ENCODE results near the gene RAPGEF4.
A peak's percentile ranks its signal among the peaks of the same experiment; 100 is the strongest.

Gene RAPGEF4

DNA sequence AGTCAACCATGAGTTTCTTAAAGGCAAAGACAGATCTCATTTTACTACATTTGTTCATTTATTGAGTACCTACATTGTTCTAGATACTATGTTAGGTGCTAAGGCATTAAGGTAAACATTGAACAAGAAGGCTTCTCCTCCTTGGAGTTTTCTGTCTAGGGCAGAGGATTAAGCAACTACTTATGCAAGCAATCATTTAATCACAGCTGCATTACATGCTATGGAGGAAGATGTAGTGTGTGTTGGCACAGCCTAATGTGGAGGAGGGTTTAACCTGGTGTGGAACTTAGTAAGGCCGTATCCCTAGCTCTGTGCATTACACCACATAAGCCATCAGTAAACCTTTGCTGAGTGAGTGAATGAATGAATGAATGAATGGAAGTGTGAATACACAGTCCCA lies 233.5 kb downstream of the RAPGEF4 start:
- no peak for DNase-seq (ENCODE audit: extremely low read depth, low read depth)
- TF ChIP-seq, protein P1, sequence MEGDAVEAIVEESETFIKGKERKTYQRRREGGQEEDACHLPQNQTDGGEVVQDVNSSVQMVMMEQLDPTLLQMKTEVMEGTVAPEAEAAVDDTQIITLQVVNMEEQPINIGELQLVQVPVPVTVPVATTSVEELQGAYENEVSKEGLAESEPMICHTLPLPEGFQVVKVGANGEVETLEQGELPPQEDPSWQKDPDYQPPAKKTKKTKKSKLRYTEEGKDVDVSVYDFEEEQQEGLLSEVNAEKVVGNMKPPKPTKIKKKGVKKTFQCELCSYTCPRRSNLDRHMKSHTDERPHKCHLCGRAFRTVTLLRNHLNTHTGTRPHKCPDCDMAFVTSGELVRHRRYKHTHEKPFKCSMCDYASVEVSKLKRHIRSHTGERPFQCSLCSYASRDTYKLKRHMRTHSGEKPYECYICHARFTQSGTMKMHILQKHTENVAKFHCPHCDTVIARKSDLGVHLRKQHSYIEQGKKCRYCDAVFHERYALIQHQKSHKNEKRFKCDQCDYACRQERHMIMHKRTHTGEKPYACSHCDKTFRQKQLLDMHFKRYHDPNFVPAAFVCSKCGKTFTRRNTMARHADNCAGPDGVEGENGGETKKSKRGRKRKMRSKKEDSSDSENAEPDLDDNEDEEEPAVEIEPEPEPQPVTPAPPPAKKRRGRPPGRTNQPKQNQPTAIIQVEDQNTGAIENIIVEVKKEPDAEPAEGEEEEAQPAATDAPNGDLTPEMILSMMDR (IDR thresholded peaks at IDR 0.05; ENCODE audit: low read depth, low read length, missing control alignments), result no peak

DNA sequence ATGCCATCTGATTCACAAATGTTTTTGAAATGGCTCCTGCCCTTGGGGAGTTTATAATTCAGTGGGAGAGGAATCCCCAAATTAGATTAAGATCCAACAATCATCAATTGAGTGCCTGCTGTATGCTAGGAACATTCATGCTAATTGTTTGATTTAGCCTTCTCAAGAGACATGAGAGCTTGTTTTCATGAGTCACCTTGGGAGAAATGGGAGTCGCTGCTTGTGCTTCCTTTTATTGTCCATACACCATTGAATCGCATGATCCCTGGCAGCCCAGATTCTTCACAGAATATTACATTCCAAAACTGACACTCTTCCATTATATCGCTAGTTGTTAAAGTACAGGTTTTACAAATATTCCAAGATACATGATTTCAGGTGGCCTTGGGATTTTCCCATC lies 234.0 kb downstream of the RAPGEF4 start:
- TF ChIP-seq, protein P1 (IDR thresholded peaks at IDR 0.05; ENCODE audit: low read depth, low read length, missing control alignments), result no peak
- no peak for DNase-seq (ENCODE audit: extremely low read depth, low read depth)
- no peak overlapping the region for H3K4me3 ChIP-seq (replicated peaks; ENCODE audit: low read depth, low read length)

More for the DNA sequence above, 233.5 kb downstream of the RAPGEF4 start:
- no peak overlapping the region for H3K4me3 ChIP-seq (replicated peaks; ENCODE audit: low read depth, low read length)

DNA sequence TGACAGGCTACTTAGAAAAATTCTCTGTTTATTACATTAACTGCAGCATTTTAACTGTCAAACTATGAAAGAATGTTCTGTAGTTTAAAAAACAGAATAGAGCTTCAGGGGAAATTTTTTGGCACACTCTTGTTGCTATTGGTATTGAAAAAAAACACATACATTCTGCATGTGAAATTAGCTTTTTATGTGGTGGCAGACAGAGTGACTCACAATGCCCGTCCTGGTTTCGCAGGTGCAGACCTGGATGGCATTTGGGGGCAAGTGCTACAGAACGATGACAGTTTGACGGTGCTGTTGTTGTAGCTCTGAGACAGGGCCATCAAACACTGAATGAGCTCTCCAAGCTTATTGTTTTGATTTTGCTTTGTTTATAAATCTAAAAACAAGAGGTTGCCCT lies 235.0 kb downstream of the RAPGEF4 start:
- DNase-seq (ENCODE audit: extremely low read depth, low read depth), result no peak
- no peak overlapping the region for H3K4me3 ChIP-seq (replicated peaks; ENCODE audit: low read depth, low read length)
- TF ChIP-seq, protein P1 (IDR thresholded peaks at IDR 0.05; ENCODE audit: low read depth, low read length, missing control alignments), result no peak

DNA sequence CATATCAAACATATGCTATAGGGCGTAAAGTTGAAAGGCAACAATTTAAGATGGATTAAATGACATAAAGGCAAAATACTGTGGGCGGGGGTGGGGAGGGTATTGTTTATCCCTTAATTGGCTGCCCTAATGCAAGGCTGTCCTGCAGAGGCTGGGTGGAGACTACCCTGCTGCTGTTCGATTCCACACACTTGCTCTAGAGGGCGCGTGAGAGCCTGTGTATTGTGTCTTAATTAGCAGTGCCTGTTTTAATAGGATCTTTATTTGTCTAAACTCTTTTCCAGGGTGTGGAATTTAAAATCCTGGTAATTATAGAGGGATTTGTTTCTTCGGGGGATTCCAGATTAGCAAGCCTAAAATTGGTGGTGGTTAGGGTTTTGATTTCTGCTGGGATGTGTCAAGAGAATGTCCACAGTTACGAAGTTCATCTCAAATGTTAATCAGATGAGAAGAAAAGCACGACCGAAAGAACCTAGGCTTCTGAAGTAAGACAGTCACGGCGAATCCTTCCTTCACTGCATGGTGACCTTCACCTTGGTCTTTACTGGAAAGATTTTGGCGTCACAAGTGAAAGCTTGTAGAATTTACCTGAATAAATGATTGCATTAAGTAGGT lies 236.5 kb downstream of the RAPGEF4 start:
- TF ChIP-seq, protein P1 (IDR thresholded peaks at IDR 0.05; ENCODE audit: low read depth, low read length, missing control alignments), result peak; percentile 80
- DNase-seq (ENCODE audit: extremely low read depth, low read depth), result no peak

DNA sequence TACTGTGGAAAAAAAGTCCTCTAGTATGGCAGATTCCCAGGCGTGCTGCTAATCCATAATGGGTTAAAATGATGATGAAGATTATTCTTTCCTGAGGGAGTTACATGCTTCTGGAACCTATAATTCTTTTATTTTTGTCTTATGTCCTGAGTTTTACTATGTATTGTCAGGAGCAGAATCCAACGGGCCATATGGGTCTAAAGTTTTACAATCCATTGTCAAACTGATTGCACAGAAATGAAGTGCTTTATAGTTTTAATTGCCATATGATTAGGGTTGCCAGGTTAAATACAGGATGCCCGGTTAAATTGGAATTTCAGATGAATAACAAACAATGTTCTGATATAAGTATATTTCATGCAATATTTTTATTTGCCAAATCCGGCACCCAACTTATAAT lies 239.1 kb downstream of the RAPGEF4 start:
- no peak overlapping the region for H3K4me3 ChIP-seq (replicated peaks; ENCODE audit: low read depth, low read length)
- DNase-seq (ENCODE audit: extremely low read depth, low read depth), result no peak
- TF ChIP-seq, protein P1 (IDR thresholded peaks at IDR 0.05; ENCODE audit: low read depth, low read length, missing control alignments), result no peak

More for the DNA sequence above, 236.5 kb downstream of the RAPGEF4 start:
- H3K4me3 ChIP-seq (replicated peaks; ENCODE audit: low read depth, low read length), result no peak overlapping the region

DNA sequence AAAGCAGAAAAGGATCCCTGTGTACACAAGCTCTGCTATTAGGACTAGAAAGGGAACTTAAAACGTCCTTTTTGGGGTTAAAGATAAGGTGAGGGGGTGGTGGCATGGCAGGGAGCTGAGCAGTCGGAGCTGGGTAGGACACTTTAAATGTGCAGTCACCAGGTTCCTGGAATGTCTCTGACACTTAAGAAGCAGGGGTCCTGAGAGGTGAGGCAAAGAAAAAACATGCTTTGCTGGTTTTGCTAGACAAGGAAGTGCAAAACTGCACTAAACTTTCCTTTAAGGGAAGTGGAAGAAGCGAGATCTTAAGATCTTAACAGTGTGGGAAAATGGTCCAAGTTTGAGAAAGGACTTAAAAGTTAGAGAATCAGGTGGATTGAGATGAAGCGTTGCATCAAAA lies 240.5 kb downstream of the RAPGEF4 start:
- no peak for DNase-seq (ENCODE audit: extremely low read depth, low read depth)
- TF ChIP-seq, protein P1 (IDR thresholded peaks at IDR 0.05; ENCODE audit: low read depth, low read length, missing control alignments), result no peak
- H3K4me3 ChIP-seq (replicated peaks; ENCODE audit: low read depth, low read length), result no peak overlapping the region

DNA sequence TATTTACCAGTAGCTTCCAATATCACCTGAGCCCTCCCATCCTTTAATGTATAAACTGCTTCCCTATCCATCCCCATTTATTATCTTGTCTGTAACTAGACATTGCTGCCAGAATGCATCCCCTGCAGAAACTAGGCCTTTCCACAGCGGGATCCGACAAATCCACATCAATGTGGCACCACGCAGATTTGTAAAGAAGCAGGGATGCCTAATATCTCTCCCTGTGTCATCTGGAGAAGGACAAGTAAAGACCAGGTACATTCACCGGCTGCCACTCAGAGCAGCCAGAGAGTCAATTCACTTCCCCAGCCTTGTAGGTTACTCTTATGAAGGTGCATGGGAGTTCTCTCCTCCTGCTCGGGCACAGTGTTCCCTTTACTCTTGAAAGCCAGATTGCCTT lies 241.2 kb downstream of the RAPGEF4 start:
- no peak overlapping the region for H3K4me3 ChIP-seq (replicated peaks; ENCODE audit: low read depth, low read length)
- TF ChIP-seq, protein P1 (IDR thresholded peaks at IDR 0.05; ENCODE audit: low read depth, low read length, missing control alignments), result no peak
- no peak for DNase-seq (ENCODE audit: extremely low read depth, low read depth)

Data from HFF-Myc (cell line).